HepG2 (cell line): ENCODE results near the gene CLDN7. TPM values are rescaled to one million over a fixed set of nuclear protein-coding genes. Genes with fewer than 3 reads are reported as not detected.

Experiments
- AKAP8 ChIP-seq: sonication (generic); formaldehyde crosslinking; IDR thresholded peaks from 2 replicates; pipeline ENCODE4 v1.5.1; 2020; ENCODE audit warnings: mild to moderate bottlenecking, missing genetic modification reagents
- CHD2 ChIP-seq: IDR thresholded peaks from 2 replicates; pipeline ENCODE4 v1.6.1; 2011; ENCODE audit warnings: low read depth, low read length, improper control_type of control experiment
- ELF1 ChIP-seq: sonication (generic); formaldehyde crosslinking; IDR thresholded peaks from 2 replicates; pipeline ENCODE4 v1.4.0; 2020; ENCODE audit warnings: missing genetic modification reagents
- GATAD2A ChIP-seq: IDR thresholded peaks from 2 replicates; pipeline ENCODE4 v1.6.1; 2016
- HMG20B ChIP-seq: conservative IDR thresholded peaks from 2 replicates; pipeline ENCODE4 v1.6.1; 2016; ENCODE audit warnings: missing genetic modification reagents, missing compliant biosample characterization
- NKX3-1 ChIP-seq: sonication (generic); formaldehyde crosslinking; IDR thresholded peaks from 2 replicates; pipeline ENCODE4 v1.5.0; 2020; ENCODE audit warnings: missing genetic modification reagents
- RAD21 ChIP-seq: fragments of 450-650 bp; formaldehyde crosslinking; IDR thresholded peaks from 2 replicates; pipeline ENCODE4 v1.5.0; 2020; ENCODE audit warnings: mild to moderate bottlenecking
- RXRA ChIP-seq: sonication (generic); formaldehyde crosslinking; IDR thresholded peaks from 2 replicates; pipeline ENCODE4 v1.5.1; 2020; ENCODE audit warnings: missing genetic modification reagents
- RXRB ChIP-seq: IDR thresholded peaks from 2 replicates; pipeline ENCODE4 v1.6.1; 2016; ENCODE audit warnings: borderline replicate concordance, missing genetic modification reagents, missing compliant biosample characterization
- TBP ChIP-seq: sonication (generic); formaldehyde crosslinking; IDR thresholded peaks from 2 replicates; pipeline ENCODE4 v1.5.0; 2020; ENCODE audit warnings: missing genetic modification reagents
- ZNF143 ChIP-seq: sonication (generic); formaldehyde crosslinking; IDR thresholded peaks from 2 replicates; pipeline ENCODE4 v1.4.0; 2020; ENCODE audit warnings: missing genetic modification reagents
- ZNF282 ChIP-seq: fragments of 450-650 bp; IDR thresholded peaks from 2 replicates; pipeline ENCODE4 v1.6.1; 2018; ENCODE audit not compliant: partially characterized antibody
- ZNF552 ChIP-seq: sonication (generic); formaldehyde crosslinking; IDR thresholded peaks from 2 replicates; pipeline ENCODE4 v1.9.0; 2022; ENCODE audit warnings: missing genetic modification reagents, mild to moderate bottlenecking, borderline replicate concordance
- ZNF781 ChIP-seq: sonication (generic); formaldehyde crosslinking; IDR thresholded peaks from 2 replicates; pipeline ENCODE4 v1.5.1; 2020; ENCODE audit warnings: borderline replicate concordance, mild to moderate bottlenecking, missing genetic modification reagents; ENCODE audit errors: not compliant biosample characterization
- polyA plus RNA-seq, 8 experiments: library from polyadenylated mRNA; depleted of rRNA in 3 of 8; stranded (reverse) in 7 of 8; unstranded in 1 of 8; fragments of >200 nt; fragmentation: Illumina TruSeq in 4 of 8; extraction: Trizol in 4 of 8; gene quantifications; 2 replicates each; pipeline versions ENCODE4 v1.2.1 to v1.2.3, GENCODE V29; 2011 to 2016; ENCODE audit warnings: low read depth in 4 of 8, missing spikeins in 1 of 8, mixed read lengths in 1 of 8; ENCODE audit not compliant: insufficient read depth in 1 of 8
- total RNA-seq, 5 experiments: library from RNA; depleted of rRNA; stranded (reverse); fragments of >200 nt; fragmentation: Illumina TruSeq; extraction: Trizol; gene quantifications; 2 replicates each; pipeline ENCODE4 v1.2.3, GENCODE V29; 2016; ENCODE audit warnings: low read depth in 1 of 5
- TF ChIP-seq, protein P1 (sequence below): sonication (generic); formaldehyde crosslinking; conservative IDR thresholded peaks from 2 replicates; pipeline ENCODE4 v1.8.0; 2022; ENCODE audit warnings: mild to moderate bottlenecking, moderate library complexity, missing genetic modification reagents
- TF ChIP-seq, protein P2 (sequence below): sonication (generic); formaldehyde crosslinking; IDR thresholded peaks from 2 replicates; pipeline ENCODE4 v1.4.0; 2020; ENCODE audit warnings: mild to moderate bottlenecking, low read depth, missing genetic modification reagents
- TF ChIP-seq, protein P3 (sequence below): sonication (generic); formaldehyde crosslinking; IDR thresholded peaks from 2 replicates; pipeline ENCODE4 v1.4.0; 2020; ENCODE audit warnings: missing genetic modification reagents
- TF ChIP-seq, protein P4 (sequence below): sonication (generic); formaldehyde crosslinking; IDR thresholded peaks from 2 replicates; pipeline ENCODE4 v1.4.0; 2020; ENCODE audit warnings: missing genetic modification reagents

Gene CLDN7
- total and polyA plus RNA-seq, 2 of the 13 experiments (the other 11 are each of a cell fraction or from before 2014, with no cell fraction given), result not detected

DNA sequence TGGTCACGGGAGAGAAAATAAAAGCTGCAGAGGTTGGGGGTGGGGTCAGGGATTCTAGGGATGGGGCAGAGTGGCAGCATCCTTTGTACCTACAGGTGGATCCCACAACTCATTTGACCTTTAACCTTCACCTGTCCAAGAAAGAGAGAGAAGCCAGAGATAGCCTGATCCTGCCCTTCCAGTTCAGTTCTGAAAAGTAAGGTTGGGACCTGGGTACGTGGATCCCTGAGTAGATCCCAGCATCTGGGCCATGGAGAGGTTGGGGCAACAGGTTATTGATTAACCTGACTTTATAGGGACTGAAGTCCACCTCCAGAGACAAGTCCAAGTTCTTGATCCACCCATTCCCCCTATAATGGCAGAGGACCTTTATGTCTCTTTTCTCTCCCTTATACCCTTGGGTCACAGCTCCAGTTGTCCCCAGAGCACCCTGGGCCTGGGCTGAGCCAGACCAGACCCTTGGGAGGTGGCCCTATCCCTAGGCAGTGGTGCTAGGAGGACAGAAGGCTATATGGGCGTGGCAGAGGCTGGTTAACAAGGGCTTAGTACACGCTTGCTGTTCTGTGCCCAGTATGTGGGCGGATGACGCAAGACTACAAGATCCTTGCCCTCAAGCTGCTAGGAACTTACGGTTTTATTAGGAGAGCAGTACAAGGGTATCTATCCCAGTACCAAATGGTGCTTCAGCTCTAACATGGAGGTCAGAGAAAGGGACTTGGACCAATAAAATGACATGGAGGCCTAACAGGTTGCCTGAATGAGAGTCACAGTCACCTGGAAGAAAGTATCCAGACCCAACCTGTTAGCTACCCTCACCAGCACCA is 3.3 kb downstream of the CLDN7 start (continued):
- TF ChIP-seq, protein P1, sequence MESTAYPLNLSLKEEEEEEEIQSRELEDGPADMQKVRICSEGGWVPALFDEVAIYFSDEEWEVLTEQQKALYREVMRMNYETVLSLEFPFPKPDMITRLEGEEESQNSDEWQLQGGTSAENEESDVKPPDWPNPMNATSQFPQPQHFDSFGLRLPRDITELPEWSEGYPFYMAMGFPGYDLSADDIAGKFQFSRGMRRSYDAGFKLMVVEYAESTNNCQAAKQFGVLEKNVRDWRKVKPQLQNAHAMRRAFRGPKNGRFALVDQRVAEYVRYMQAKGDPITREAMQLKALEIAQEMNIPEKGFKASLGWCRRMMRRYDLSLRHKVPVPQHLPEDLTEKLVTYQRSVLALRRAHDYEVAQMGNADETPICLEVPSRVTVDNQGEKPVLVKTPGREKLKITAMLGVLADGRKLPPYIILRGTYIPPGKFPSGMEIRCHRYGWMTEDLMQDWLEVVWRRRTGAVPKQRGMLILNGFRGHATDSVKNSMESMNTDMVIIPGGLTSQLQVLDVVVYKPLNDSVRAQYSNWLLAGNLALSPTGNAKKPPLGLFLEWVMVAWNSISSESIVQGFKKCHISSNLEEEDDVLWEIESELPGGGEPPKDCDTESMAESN (CRISPR knock-in tag), result no peak
- TF ChIP-seq GATAD2A (CRISPR knock-in tag), result peak; percentile 86
- peak; percentile 76 for TF ChIP-seq RXRA
- TF ChIP-seq NKX3-1 (CRISPR knock-in tag), result no peak
- no peak for TF ChIP-seq CHD2
- TF ChIP-seq ZNF143, result peak; percentile 28; the same call in 1 of the 2 replicates
- peak; percentile 48; the same call in 1 of the 2 replicates for TF ChIP-seq RXRB (CRISPR knock-in tag)
- TF ChIP-seq, protein P2, sequence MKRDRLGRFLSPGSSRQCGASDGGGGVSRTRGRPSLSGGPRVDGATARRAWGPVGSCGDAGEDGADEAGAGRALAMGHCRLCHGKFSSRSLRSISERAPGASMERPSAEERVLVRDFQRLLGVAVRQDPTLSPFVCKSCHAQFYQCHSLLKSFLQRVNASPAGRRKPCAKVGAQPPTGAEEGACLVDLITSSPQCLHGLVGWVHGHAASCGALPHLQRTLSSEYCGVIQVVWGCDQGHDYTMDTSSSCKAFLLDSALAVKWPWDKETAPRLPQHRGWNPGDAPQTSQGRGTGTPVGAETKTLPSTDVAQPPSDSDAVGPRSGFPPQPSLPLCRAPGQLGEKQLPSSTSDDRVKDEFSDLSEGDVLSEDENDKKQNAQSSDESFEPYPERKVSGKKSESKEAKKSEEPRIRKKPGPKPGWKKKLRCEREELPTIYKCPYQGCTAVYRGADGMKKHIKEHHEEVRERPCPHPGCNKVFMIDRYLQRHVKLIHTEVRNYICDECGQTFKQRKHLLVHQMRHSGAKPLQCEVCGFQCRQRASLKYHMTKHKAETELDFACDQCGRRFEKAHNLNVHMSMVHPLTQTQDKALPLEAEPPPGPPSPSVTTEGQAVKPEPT (CRISPR knock-in tag), result no peak
- TF ChIP-seq AKAP8 (CRISPR knock-in tag), result no peak
- no peak for TF ChIP-seq HMG20B (CRISPR knock-in tag)
- TF ChIP-seq ZNF552 (CRISPR knock-in tag), result no peak
- no peak for TF ChIP-seq ZNF781
- TF ChIP-seq, protein P3, sequence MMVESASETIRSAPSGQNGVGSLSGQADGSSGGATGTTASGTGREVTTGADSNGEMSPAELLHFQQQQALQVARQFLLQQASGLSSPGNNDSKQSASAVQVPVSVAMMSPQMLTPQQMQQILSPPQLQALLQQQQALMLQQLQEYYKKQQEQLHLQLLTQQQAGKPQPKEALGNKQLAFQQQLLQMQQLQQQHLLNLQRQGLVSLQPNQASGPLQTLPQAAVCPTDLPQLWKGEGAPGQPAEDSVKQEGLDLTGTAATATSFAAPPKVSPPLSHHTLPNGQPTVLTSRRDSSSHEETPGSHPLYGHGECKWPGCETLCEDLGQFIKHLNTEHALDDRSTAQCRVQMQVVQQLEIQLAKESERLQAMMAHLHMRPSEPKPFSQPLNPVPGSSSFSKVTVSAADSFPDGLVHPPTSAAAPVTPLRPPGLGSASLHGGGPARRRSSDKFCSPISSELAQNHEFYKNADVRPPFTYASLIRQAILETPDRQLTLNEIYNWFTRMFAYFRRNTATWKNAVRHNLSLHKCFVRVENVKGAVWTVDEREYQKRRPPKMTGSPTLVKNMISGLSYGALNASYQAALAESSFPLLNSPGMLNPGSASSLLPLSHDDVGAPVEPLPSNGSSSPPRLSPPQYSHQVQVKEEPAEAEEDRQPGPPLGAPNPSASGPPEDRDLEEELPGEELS (CRISPR knock-in tag), result peak; percentile 40; the same call in 1 of the 2 replicates
- TF ChIP-seq ELF1 (CRISPR knock-in tag), result no peak
- no peak for TF ChIP-seq RAD21 (CRISPR knock-in tag)
- no peak for TF ChIP-seq TBP (CRISPR knock-in tag)
- TF ChIP-seq, protein P4, sequence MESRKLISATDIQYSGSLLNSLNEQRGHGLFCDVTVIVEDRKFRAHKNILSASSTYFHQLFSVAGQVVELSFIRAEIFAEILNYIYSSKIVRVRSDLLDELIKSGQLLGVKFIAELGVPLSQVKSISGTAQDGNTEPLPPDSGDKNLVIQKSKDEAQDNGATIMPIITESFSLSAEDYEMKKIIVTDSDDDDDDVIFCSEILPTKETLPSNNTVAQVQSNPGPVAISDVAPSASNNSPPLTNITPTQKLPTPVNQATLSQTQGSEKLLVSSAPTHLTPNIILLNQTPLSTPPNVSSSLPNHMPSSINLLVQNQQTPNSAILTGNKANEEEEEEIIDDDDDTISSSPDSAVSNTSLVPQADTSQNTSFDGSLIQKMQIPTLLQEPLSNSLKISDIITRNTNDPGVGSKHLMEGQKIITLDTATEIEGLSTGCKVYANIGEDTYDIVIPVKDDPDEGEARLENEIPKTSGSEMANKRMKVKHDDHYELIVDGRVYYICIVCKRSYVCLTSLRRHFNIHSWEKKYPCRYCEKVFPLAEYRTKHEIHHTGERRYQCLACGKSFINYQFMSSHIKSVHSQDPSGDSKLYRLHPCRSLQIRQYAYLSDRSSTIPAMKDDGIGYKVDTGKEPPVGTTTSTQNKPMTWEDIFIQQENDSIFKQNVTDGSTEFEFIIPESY (CRISPR knock-in tag), result no peak
- no peak for TF ChIP-seq ZNF282
